ENCODE results near the gene CASTOR1.
A peak's percentile ranks its signal among the peaks of the same experiment; 100 is the strongest.

Gene CASTOR1

GRCh38 chr22:30286813-30287647, 2.3 kb downstream of the CASTOR1 start:
- DNase-seq: peak in 9 of 10 donors; percentile 52 to 94 (median 63)
- intact Hi-C loops (cut with DNase I): loop anchor here (1.0 kb wide), 1 partner anchor 100 kb away; the partner anchor contains the start of gene RNF215

- no peak for DNase-seq
- intact Hi-C loops (cut with DNase I): no loop called here
These were observed 3.0 kb downstream of the CASTOR1 start for GRCh38 chr22:30286331-30286730.

- intact Hi-C loops (cut with DNase I): no loop called here
- peak in 1 of 10 donors; percentile 48 for DNase-seq
These were observed 3.5 kb downstream of the CASTOR1 start for GRCh38 chr22:30285846-30286200.

- intact Hi-C loops (cut with DNase I): no loop called here
These were observed 4.0 kb downstream of the CASTOR1 start for GRCh38 chr22:30285176-30285845.

GRCh38 chr22:30284666-30285065, 4.6 kb downstream of the CASTOR1 start:
- DNase-seq: no peak
- intact Hi-C loops (cut with DNase I): no loop called here

More at GRCh38 chr22:30285176-30285845, 4.0 kb downstream of the CASTOR1 start:
- DNase-seq: peak in 1 of 10 donors; percentile 69

- DNase-seq: peak in 1 of 10 donors; percentile 59
- intact Hi-C loops (cut with DNase I): no loop called here
These were observed 5.1 kb downstream of the CASTOR1 start for GRCh38 chr22:30284172-30284571.

GRCh38 chr22:30283342-30283741, 6.0 kb downstream of the CASTOR1 start:
- intact Hi-C loops (cut with DNase I): no loop called here
- DNase-seq: peak in 1 of 10 donors; percentile 63

- intact Hi-C loops (cut with DNase I): no loop called here
- no peak for DNase-seq
These were observed 6.7 kb downstream of the CASTOR1 start for GRCh38 chr22:30282616-30283046.

- intact Hi-C loops (cut with DNase I): no loop called here
- peak in 1 of 10 donors; percentile 55 for DNase-seq
These were observed 8.8 kb downstream of the CASTOR1 start for GRCh38 chr22:30280505-30280904.

- intact Hi-C loops (cut with DNase I): no loop called here
- no peak for DNase-seq
These were observed 9.4 kb downstream of the CASTOR1 start for GRCh38 chr22:30279932-30280331.

- peak in 3 of 10 donors; percentile 35 to 85 (median 40) for DNase-seq
These were observed 10.1 kb downstream of the CASTOR1 start for GRCh38 chr22:30279046-30279788.

GRCh38 chr22:30277547-30278344, 11.6 kb downstream of the CASTOR1 start:
- peak in 2 of 10 donors; percentile 78 to 82 for DNase-seq
- intact Hi-C loops (cut with DNase I): no loop called here

More at GRCh38 chr22:30279046-30279788, 10.1 kb downstream of the CASTOR1 start:
- intact Hi-C loops (cut with DNase I): no loop called here

GRCh38 chr22:30276039-30276438, 13.3 kb downstream of the CASTOR1 start:
- peak in 1 of 10 donors; percentile 71 for DNase-seq
- intact Hi-C loops (cut with DNase I): no loop called here

GRCh38 chr22:30275625-30276024, 13.7 kb downstream of the CASTOR1 start:
- no peak for DNase-seq
- intact Hi-C loops (cut with DNase I): no loop called here

GRCh38 chr22:30274437-30274812, 14.9 kb downstream of the CASTOR1 start:
- no peak for DNase-seq
- intact Hi-C loops (cut with DNase I): no loop called here

GRCh38 chr22:30273711-30274436, 15.4 kb downstream of the CASTOR1 start:
- no peak for DNase-seq
- intact Hi-C loops (cut with DNase I): no loop called here

GRCh38 chr22:30272781-30273601, 16.3 kb downstream of the CASTOR1 start:
- no peak for DNase-seq
- intact Hi-C loops (cut with DNase I): no loop called here

- peak in 6 of 10 donors; percentile 32 to 90 (median 44) for DNase-seq
- intact Hi-C loops (cut with DNase I): no loop called here
These were observed 18.5 kb downstream of the CASTOR1 start for GRCh38 chr22:30270832-30271231.

All from posterior cingulate gyrus (tissue), 11 donors.